BLaER1 treated with 17β-estradiol and CSF1 and Interleukin-3, amounts not matched to agents 10 nM and 100 nM (cell line): ENCODE results near the gene HMCN1.

ENCODE experiments used
- H3K27ac ChIP-seq, 11 experiments: shearing (Covaris generic); formaldehyde crosslinking; 2 replicates each; pipeline ENCODE4 v1.8.1; 2022
- H3K27me3 ChIP-seq, 11 experiments: shearing (Covaris generic); formaldehyde crosslinking; 2 replicates each; pipeline ENCODE4 v1.8.1; 2022
- H3K36me3 ChIP-seq, 11 experiments: shearing (Covaris generic); formaldehyde crosslinking; 2 replicates each; pipeline ENCODE4 v1.8.1; 2022
- H3K4me1 ChIP-seq, 10 experiments: shearing (Covaris generic); formaldehyde crosslinking; 2 replicates each; pipeline ENCODE4 v1.8.1; 2022
- H3K4me2 ChIP-seq, 11 experiments: shearing (Covaris generic); formaldehyde crosslinking; 2 replicates each; pipeline ENCODE4 v1.8.1; 2022
- H3K4me3 ChIP-seq, 10 experiments: shearing (Covaris generic); formaldehyde crosslinking; 2 replicates each; pipeline ENCODE4 v1.8.1; 2022
- H3K9ac ChIP-seq, 11 experiments: shearing (Covaris generic); formaldehyde crosslinking; 2 replicates each; pipeline ENCODE4 v1.8.1; 2022
- H3K9me3 ChIP-seq, 11 experiments: shearing (Covaris generic); formaldehyde crosslinking; replicated peaks in 1 of 11; 2 replicates each; pipeline ENCODE4 v1.8.1; 2022
- H4K20me1 ChIP-seq, 11 experiments: shearing (Covaris generic); formaldehyde crosslinking; 2 replicates each; pipeline ENCODE4 v1.8.1; 2022
- Cebpa-rat ChIP-seq, 11 experiments: shearing (Covaris generic); IDR thresholded peaks; 2 replicates each; pipeline ENCODE4 v1.8.1; 2022

Gene HMCN1

DNA sequence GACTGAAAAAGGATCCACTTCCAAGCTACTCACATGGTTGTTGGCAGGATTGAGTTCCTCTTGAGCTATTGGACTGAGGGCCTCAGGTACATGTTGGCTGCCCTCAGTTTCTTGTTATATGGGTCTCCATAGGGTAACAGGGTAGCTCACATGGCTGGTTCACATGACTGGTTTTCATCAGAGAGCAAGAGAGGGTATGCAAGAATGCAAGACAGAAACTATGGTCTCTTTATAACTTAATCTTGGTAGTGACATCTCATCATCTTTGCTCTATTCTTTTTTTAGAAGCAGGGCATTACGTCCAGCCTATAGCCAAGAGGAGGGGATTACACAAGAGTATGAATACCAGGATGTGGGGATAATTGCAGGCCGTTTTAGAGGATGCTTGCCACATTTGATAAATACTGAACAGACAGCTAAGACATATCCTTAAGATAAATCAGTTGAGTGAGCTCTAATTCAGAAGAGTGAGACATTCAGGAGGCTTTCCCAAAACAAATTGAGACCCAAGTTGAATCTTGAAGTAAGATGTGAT lies 100.2 kb downstream of the HMCN1 start:
- Histone ChIP-seq H3K4me2 (0 out of 22 replicates have a peak overlapping the region, but pooled peaks of 1 of the 11 experiments have one; percentile 4), H3K27me3 (no peaks in the 10 kb centered on the region), H3K4me3 (no peak overlapping the region), H3K9me3 (peaks cover 0 to 7% (median 0%) of the 10 kb centered on the region in 11 experiments; a peak in 1 of 22 replicates), H4K20me1 (no peaks in the 10 kb centered on the region), H3K4me1 (peaks cover 0 to 20% (median 2%) of the 10 kb centered on the region in 10 experiments; a peak in 8 of 20 replicates), H3K9ac (no peak overlapping the region), H3K36me3 (no peaks in the 10 kb centered on the region), H3K27ac (no peak overlapping the region)
- TF ChIP-seq Cebpa-rat (IDR thresholded peaks at IDR 0.05): no peak

GRCh38 chr1:185835191-185835590 lies 101.0 kb downstream of the HMCN1 start:
- Histone ChIP-seq H3K4me2 (no peak overlapping the region), H3K36me3 (no peaks in the 10 kb centered on the region), H3K4me3 (no peak overlapping the region), H4K20me1 (no peaks in the 10 kb centered on the region), H3K9me3 (peaks cover 0 to 7% (median 0%) of the 10 kb centered on the region in 11 experiments; a peak in 1 of 22 replicates), H3K9ac (no peak overlapping the region), H3K4me1 (peaks cover 0 to 20% (median 2%) of the 10 kb centered on the region in 10 experiments; a peak in 8 of 20 replicates), H3K27me3 (no peaks in the 10 kb centered on the region), H3K27ac (no peak overlapping the region)
- TF ChIP-seq Cebpa-rat (IDR thresholded peaks at IDR 0.05): no peak

GRCh38 chr1:185837711-185838110 lies 103.5 kb downstream of the HMCN1 start:
- H3K27ac ChIP-seq: peak overlapping the region in 3 of 11 experiments; percentile 38 to 67 (median 66); a peak in 5 of 22 replicates
- H3K36me3 ChIP-seq: no peaks in the 10 kb centered on the region
- H3K4me2 ChIP-seq: peak overlapping the region in 4 of 11 experiments; percentile 4 to 91 (median 60); a peak in 7 of 22 replicates
- no peaks in the 10 kb centered on the region for H3K27me3 ChIP-seq
- peaks cover 0 to 22% (median 2%) of the 10 kb centered on the region in 10 experiments; a peak in 8 of 20 replicates for H3K4me1 ChIP-seq
- H4K20me1 ChIP-seq: no peaks in the 10 kb centered on the region
- no peak for TF ChIP-seq Cebpa-rat (IDR thresholded peaks at IDR 0.05)
- peaks cover 0 to 7% (median 0%) of the 10 kb centered on the region in 11 experiments; a peak in 1 of 22 replicates for H3K9me3 ChIP-seq
- H3K4me3 ChIP-seq: no peak overlapping the region
- H3K9ac ChIP-seq: no peak overlapping the region

DNA sequence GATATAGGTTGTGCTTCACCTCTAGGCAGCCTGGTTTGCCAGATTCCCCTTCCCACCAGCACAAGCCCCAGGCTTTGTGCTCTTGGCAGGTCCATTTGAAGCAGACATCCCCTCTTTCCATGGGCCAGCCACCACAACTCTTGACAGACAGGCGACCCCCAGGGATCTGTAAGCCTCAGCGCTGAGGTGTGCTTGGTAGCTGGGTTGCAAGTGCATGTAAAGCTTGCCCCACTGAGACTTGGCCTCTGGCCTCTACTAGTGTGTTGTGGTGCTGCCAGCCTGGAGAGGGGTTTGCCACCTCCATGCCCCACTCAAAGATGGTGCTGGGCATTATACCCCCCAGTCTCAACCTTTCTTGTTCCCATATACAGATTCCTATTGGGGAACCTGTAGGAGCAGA lies 103.9 kb downstream of the HMCN1 start:
- H3K4me3 ChIP-seq: no peak overlapping the region
- no peak for TF ChIP-seq Cebpa-rat (IDR thresholded peaks at IDR 0.05)
- H3K4me1 ChIP-seq: peaks cover 0 to 22% (median 2%) of the 10 kb centered on the region in 10 experiments; a peak in 8 of 20 replicates
- H4K20me1 ChIP-seq: no peaks in the 10 kb centered on the region
- H3K27me3 ChIP-seq: no peaks in the 10 kb centered on the region
- H3K9ac ChIP-seq: no peak overlapping the region
- H3K4me2 ChIP-seq: peak overlapping the region in 4 of 11 experiments; percentile 4 to 91 (median 60); a peak in 7 of 22 replicates
- H3K9me3 ChIP-seq: peaks cover 0 to 7% (median 0%) of the 10 kb centered on the region in 11 experiments; a peak in 1 of 22 replicates
- H3K36me3 ChIP-seq: no peaks in the 10 kb centered on the region
- H3K27ac ChIP-seq: peak overlapping the region in 3 of 11 experiments; percentile 38 to 67 (median 66); a peak in 5 of 22 replicates

- H3K4me3 ChIP-seq: no peak overlapping the region
- no peak overlapping the region for H3K9ac ChIP-seq
- H3K27ac ChIP-seq: no peak overlapping the region
- no peaks in the 10 kb centered on the region for H3K36me3 ChIP-seq
- no peak overlapping the region; a peak in 1 of 22 replicates for H3K4me2 ChIP-seq
- peaks cover 0 to 7% (median 0%) of the 10 kb centered on the region in 11 experiments; a peak in 1 of 22 replicates for H3K9me3 ChIP-seq
- H4K20me1 ChIP-seq: no peaks in the 10 kb centered on the region
- H3K4me1 ChIP-seq: peaks cover 0 to 22% (median 2%) of the 10 kb centered on the region in 10 experiments; a peak in 8 of 20 replicates
- TF ChIP-seq Cebpa-rat (IDR thresholded peaks at IDR 0.05): no peak
- H3K27me3 ChIP-seq: no peaks in the 10 kb centered on the region
Measured at GRCh38 chr1:185840880-185841279, 106.7 kb downstream of the HMCN1 start.

- no peaks in the 10 kb centered on the region for H4K20me1 ChIP-seq
Measured at GRCh38 chr1:185843297-185843869, 109.2 kb downstream of the HMCN1 start.

DNA sequence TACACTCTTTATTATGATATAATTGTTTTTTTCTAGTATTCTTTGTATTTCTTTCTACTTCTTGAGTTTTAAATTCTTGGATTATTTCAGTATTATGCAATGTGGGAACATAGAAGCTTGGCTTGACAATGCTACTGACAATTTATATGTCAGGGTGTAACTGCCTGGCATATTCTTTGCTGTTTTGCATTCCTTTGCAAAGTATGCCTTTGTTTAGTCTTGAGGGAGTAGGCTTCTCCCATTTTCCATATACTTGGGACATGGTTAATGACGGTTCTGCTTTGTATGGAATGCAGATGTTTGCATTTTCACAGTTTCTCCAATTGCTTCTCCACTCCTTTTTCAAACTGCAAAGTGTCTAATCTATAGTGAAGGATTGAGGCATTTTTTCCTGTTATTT lies 109.8 kb downstream of the HMCN1 start:
- Histone ChIP-seq H3K27me3 (no peaks in the 10 kb centered on the region), H3K9ac (no peak overlapping the region), H4K20me1 (no peaks in the 10 kb centered on the region), H3K36me3 (no peaks in the 10 kb centered on the region), H3K4me2 (no peak overlapping the region), H3K9me3 (no peaks in the 10 kb centered on the region), H3K4me3 (no peak overlapping the region), H3K27ac (no peak overlapping the region), H3K4me1 (peaks cover 0 to 7% (median 0%) of the 10 kb centered on the region in 10 experiments; a peak in 2 of 20 replicates)
- no peak for TF ChIP-seq Cebpa-rat (IDR thresholded peaks at IDR 0.05)

More at GRCh38 chr1:185843297-185843869, 109.2 kb downstream of the HMCN1 start:
- Histone ChIP-seq H3K27ac (no peak overlapping the region), H3K4me3 (no peak overlapping the region), H3K9ac (no peak overlapping the region), H3K4me2 (no peak overlapping the region), H3K4me1 (peaks cover 0 to 13% (median 0%) of the 10 kb centered on the region in 10 experiments; a peak in 4 of 20 replicates), H3K27me3 (no peaks in the 10 kb centered on the region), H3K9me3 (peaks cover 0 to under 1% (median 0%) of the 10 kb centered on the region in 11 experiments; a peak in 1 of 22 replicates), H3K36me3 (no peaks in the 10 kb centered on the region)
- no peak for TF ChIP-seq Cebpa-rat (IDR thresholded peaks at IDR 0.05)

DNA sequence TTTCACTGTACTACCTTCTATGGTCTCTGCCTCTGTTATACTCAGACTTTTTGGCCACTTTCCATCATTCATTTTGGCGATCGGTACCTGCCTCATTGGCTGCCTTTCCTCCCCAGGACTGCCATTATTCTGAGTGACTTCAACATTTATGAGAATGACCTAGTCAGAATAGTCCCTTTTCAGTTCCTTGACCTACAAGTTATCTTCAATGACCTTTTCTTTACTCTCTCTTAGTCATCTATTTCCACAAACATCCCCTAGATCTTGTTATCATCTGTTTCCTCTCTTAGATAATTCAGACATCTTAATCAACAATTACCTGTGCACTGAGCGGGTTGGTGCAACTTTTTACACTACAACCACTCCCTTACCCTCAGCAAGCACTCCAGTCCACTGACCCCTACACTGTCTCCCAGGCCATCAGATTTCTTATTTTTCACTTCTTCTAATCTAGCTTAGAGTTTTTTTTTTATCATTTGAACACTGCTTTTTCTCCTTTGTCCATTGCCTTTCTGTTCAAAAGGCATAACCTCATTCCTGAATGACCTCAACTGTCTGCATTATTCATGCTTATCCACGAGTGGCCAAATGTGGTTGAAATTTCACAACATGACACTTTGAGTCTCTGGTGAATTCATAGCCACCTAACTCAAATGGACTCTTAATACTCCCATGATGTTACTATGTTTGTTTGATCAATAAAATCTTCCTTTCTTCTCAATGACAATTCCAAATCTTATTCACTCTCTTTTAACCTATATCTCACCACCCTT lies 112.7 kb downstream of the HMCN1 start:
- H4K20me1 ChIP-seq: no peaks in the 10 kb centered on the region
- no peaks in the 10 kb centered on the region for H3K27me3 ChIP-seq
- no peaks in the 10 kb centered on the region for H3K9me3 ChIP-seq
- H3K9ac ChIP-seq: no peak overlapping the region
- no peaks in the 10 kb centered on the region for H3K36me3 ChIP-seq
- H3K4me1 ChIP-seq: no peaks in the 10 kb centered on the region
- H3K4me2 ChIP-seq: no peak overlapping the region
- no peak overlapping the region for H3K4me3 ChIP-seq
- TF ChIP-seq Cebpa-rat (IDR thresholded peaks at IDR 0.05): no peak
- no peak overlapping the region for H3K27ac ChIP-seq

DNA sequence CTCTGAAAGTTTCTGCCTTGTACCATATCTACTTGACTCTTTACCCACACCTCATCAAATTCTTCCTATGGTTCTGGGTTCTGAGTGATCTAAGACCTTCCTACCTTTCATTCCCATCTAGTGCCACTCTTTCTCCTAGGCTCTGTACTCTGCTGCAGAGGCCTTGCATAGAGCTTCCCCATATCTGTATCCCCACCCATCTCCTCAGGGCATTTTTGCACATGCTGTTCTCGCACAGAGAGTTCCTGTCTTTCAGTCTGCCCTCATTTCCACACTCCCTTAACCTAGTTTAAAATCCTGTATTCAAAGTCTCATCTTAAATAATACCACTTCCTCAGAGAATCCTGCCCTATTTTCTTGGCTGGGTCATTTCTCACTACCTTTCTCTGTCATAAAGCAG lies 114.8 kb downstream of the HMCN1 start:
- Histone ChIP-seq H3K4me2 (no peak overlapping the region), H3K27ac (no peak overlapping the region), H3K27me3 (no peaks in the 10 kb centered on the region), H3K36me3 (no peaks in the 10 kb centered on the region), H3K4me1 (no peaks in the 10 kb centered on the region), H4K20me1 (no peaks in the 10 kb centered on the region), H3K9ac (no peak overlapping the region), H3K4me3 (no peak overlapping the region), H3K9me3 (no peaks in the 10 kb centered on the region)
- no peak for TF ChIP-seq Cebpa-rat (IDR thresholded peaks at IDR 0.05)
